Esophagus mucosa (tissue), 1 donor: Measurements from ENCODE around the gene SPINK9. TPM values are rescaled to one million over a fixed set of nuclear protein-coding genes. Genes with fewer than 3 reads are reported as not detected.
A peak's percentile ranks its signal among the peaks of the same experiment; 100 is the strongest.

Experiments
- ATAC-seq: fragments of 200-7000 bp; cut with Tn5 transposase; one replicate; pipeline ENCODE4 v1.9.1; 2020
- total RNA-seq: library from RNA; stranded (reverse); gene quantifications from one replicate; pipeline ENCODE4 v1.2.4, GENCODE V29; 2023
- donor health status: DM: yes; HTN: yes; CAD: no.

Gene SPINK9
- total RNA-seq, 1 donor from 2014 or later, result not detected

- ATAC-seq, result no peak
Observed at GRCh38 chr5:148368299-148368698, 32.9 kb downstream of the SPINK9 start.

GRCh38 chr5:148372166-148372725 lies 36.9 kb downstream of the SPINK9 start:
- ATAC-seq, result peak; percentile 74

DNA sequence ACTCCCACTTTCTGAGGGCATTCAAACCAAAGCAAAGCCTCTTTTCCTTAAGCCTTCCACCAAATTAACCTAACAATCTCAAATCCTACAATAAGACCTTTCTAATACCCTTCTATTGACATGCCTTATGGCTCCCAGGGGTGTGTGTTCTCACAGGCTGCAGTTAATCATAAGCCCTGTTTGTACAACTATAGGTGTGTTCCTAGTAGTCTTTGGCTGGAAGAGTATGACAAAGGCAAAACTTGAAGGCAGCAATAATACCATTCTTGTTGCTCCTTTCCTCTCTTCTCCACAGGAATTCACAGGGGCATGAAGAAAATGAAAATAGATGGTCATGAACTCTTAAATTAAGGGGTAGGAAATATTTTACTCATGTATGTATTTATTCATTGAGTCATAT lies 37.5 kb downstream of the SPINK9 start:
- peak; percentile 93 for ATAC-seq

- peak; percentile 83 for ATAC-seq
Observed at GRCh38 chr5:148374690-148375360, 39.5 kb downstream of the SPINK9 start.

DNA sequence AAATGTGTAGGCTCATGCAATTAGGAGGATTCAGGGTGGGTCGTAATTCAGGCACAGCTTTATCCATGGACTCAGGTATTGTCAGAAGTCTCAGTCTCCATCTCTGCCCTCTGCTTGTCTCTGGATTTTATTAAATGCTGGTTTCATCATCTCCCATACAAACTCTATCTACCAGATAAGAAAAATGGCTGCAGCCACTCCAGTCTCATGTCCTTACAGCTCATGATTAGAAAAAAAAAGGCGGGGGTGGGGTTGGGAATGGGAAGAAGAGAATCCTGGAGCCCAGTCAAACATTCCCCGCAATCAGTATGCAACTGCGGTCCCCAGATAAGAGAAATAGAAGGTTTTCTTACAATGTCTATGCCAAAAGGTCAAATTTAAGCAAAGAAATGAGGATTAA lies 40.8 kb downstream of the SPINK9 start:
- ATAC-seq, result no peak

DNA sequence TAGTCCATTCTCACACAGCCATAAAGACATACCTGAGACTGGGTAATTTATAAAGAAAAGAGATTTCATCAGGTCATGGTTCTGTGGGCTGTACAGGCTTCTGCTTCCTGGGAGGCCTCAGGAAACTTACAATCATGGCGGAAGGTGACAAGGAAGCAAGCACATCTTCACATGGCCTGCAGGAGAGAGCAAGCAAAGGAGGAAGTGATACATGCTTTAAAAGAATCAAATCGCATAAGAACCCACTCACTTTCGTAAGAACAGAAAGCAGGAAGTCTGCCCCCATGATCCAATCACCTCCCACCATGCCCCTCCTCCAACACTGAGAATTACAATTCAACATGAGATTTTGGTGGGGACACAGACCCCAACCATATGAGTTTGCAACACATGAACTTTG lies 43.3 kb downstream of the SPINK9 start:
- no peak for ATAC-seq

DNA sequence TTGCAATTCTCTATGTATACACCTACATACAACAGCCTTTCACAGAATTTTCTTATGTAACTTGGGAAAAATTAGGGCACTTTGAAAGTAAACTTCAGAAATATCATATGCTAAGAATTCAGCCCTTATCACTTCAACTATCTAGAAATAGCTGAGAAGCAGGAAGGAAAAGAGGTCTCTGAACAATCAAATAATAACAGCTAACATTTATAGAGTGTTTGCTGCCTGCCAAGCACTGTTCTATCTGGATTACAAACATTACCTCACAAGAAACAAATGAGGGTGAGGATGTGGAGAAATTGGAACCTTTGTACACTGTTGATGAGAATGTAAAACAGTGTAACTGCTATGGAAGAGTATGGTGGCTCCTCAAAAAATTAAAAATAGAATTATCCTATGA lies 44.0 kb downstream of the SPINK9 start:
- no peak for ATAC-seq

DNA sequence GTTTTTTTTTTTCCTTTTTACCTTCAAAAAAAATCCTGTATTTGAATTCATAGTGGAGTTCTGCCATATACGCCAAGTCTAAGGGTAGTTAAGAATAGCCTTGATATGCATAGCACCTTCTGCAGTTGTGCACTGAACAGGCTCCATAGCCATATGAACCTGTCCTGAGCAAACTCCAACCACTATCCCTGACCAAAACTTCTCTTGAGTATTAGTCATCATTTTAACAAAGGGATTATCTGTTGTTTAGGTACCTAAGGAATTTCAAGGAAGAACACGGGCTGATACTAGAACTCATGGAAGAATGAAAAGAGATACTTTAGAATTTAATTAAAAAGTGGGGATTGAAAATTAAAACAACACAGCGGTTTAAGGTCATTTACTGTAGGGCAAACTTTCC lies 46.5 kb downstream of the SPINK9 start:
- ATAC-seq, result no peak

DNA sequence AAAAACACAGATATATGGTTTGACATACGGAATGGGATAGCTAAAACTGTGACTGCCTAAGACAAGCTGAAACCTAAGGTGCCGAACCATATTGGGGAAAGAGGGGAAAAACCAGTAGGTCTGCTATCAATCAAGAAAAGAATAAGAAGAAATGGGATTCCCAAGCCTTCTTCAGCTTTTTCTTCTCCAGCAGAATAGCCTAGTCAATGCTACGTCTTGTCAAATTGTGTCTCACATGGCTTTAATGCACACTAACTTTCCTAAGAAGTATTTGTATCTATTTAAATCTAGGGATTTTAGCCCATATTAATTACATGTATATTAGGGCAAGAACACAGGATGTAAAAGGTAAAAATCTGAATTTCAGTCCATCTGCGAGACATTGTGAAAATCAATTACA lies 47.6 kb downstream of the SPINK9 start:
- no peak for ATAC-seq

- ATAC-seq, result peak; percentile 99
Observed at GRCh38 chr5:148383564-148384379, 48.4 kb downstream of the SPINK9 start, which contains the start of gene FBXO38. Gene FBXO38 (plus strand): TSS chr5:148383958. CDS start chr5:148394777, 10,819 bp downstream.

- ATAC-seq, result peak; percentile 31
Observed at GRCh38 chr5:148384380-148384737, 49.0 kb downstream of the SPINK9 start.

- no peak for ATAC-seq
Observed at GRCh38 chr5:148385094-148385493, 49.7 kb downstream of the SPINK9 start.

DNA sequence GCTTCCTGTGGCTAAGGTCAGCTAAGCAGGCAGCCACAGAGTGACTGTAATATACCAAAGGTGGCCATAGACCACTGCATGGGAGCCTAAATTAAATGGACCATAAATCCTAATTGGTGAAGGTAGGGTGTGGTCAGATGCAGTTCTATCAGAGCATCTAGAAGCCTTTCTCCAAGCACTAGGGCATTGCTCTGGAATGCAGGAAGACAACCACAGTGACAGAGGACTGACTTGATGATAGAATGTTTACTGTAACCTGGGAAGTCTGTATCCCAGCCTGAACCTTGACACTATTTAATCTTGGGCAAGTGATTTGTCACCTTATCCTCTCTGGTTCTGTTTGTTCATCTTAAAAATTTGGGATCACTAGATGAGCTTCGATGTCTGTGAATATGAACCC lies 50.7 kb downstream of the SPINK9 start:
- ATAC-seq, result no peak

- no peak for ATAC-seq
Observed at GRCh38 chr5:148387325-148387724, 52.0 kb downstream of the SPINK9 start.

- no peak for ATAC-seq
Observed at GRCh38 chr5:148388696-148389095, 53.3 kb downstream of the SPINK9 start.

Other genes with a start within 250 kb of the SPINK9 start
- not detected for gene SPINK14, start 167.0 kb upstream of the SPINK9 start, total RNA-seq
- 2.9 TPM for gene SPINK6, start 132.5 kb upstream of the SPINK9 start, total RNA-seq
- not detected for gene MARCOL, start 97.0 kb upstream of the SPINK9 start, total RNA-seq
- not detected for gene SPINK13, start 66.8 kb upstream of the SPINK9 start, total RNA-seq
- gene SPINK7, start 23.1 kb upstream of the SPINK9 start, total RNA-seq, result 138 TPM
- gene FBXO38, start 48.4 kb downstream of the SPINK9 start, total RNA-seq, result 22.4 TPM